A673 (cell line): Measurements from ENCODE around the gene CEMIP. TPM values are rescaled to one million over a fixed set of nuclear protein-coding genes. Genes with fewer than 3 reads are reported as not detected.

ENCODE experiments used
- BruUV-seq: library from RNA; stranded (reverse); fragments of 400-500 nt; replicated peaks from 2 replicates; lab custom pipeline; 2021; lab: Mats Ljungman, UMichigan
- CTCF ChIA-PET: fragments of 300-600 bp; sonication (Branson Sonifier 250); formaldehyde crosslinking; loops from one replicate; lab custom pipeline; 2022; ENCODE audit warnings: antibody characterized with exemption; lab: Charles Lee
- POLR2A ChIA-PET: fragments of 300-600 bp; sonication (Branson Sonifier 250); formaldehyde crosslinking; loops from one replicate; lab custom pipeline; 2022; ENCODE audit warnings: antibody characterized with exemption; ENCODE audit not compliant: low non-redundant PET; lab: Charles Lee
- DNase-seq: peaks from one replicate; pipeline ENCODE4 v3.0.0-alpha.2; 2015; ENCODE audit warnings: low spot score
- H3K27ac ChIP-seq: fragments of 200-600 bp; sonication (generic); 2 replicates; pipeline ENCODE4 v1.5.1; 2016; ENCODE audit warnings: mixed run types, low read depth, mild to moderate bottlenecking, mixed read lengths, antibody characterized with exemption, low read length; ENCODE audit not compliant: poor library complexity, severe bottlenecking
- H3K27me3 ChIP-seq: fragments of 200-600 bp; sonication (generic); replicated peaks from 2 replicates; pipeline ENCODE4 v1.6.1; 2017; ENCODE audit warnings: mixed run types, low read depth, mild to moderate bottlenecking, mixed read lengths, antibody characterized with exemption, low read length; ENCODE audit not compliant: insufficient read depth, poor library complexity
- H3K36me3 ChIP-seq: fragments of 200-600 bp; sonication (generic); 2 replicates; pipeline ENCODE4 v1.6.1; 2016; ENCODE audit warnings: mixed run types, mild to moderate bottlenecking, mixed read lengths, antibody characterized with exemption, low read length; ENCODE audit not compliant: insufficient read depth, poor library complexity, severe bottlenecking
- H3K4me1 ChIP-seq: fragments of 200-600 bp; sonication (generic); 2 replicates; pipeline ENCODE4 v1.6.1; 2017; ENCODE audit warnings: mixed run types, mild to moderate bottlenecking, mixed read lengths, antibody characterized with exemption, low read length; ENCODE audit not compliant: insufficient read depth, poor library complexity, severe bottlenecking
- H3K4me3 ChIP-seq: fragments of 200-600 bp; sonication (generic); 2 replicates; pipeline ENCODE4 v1.5.1; 2016; ENCODE audit warnings: low read depth, mixed run types, mild to moderate bottlenecking, mixed read lengths, low read length; ENCODE audit not compliant: poor library complexity, severe bottlenecking
- H3K9me3 ChIP-seq: fragments of 200-600 bp; sonication (generic); 2 replicates; pipeline ENCODE4 v1.6.1; 2016; ENCODE audit warnings: mixed run types, low read depth, mild to moderate bottlenecking, mixed read lengths, antibody characterized with exemption, low read length; ENCODE audit not compliant: poor library complexity, severe bottlenecking
- EZH2 ChIP-seq: fragments of 200-600 bp; sonication (generic); IDR thresholded peaks from 2 replicates; pipeline ENCODE4 v1.6.1; 2017; ENCODE audit warnings: borderline replicate concordance, low read depth, mild to moderate bottlenecking, mixed read lengths, antibody characterized with exemption, low read length; ENCODE audit not compliant: poor library complexity, severe bottlenecking
- intact Hi-C: fragments of 100-400 bp; cut with micrococcal nuclease; formaldehyde crosslinking; loops from one replicate; pipeline ENCODE4 v1.10.0; 2022; ENCODE audit not compliant: unreplicated experiment
- total RNA-seq: library from RNA; stranded (reverse); gene quantifications from 2 replicates; pipeline ENCODE4 v1.2.3, GENCODE V29; 2021
- TF ChIP-seq, protein P1 (sequence below): fragments of 300-800, 200-600 bp; sonication (generic); conservative IDR thresholded peaks from 2 replicates; pipeline ENCODE4 v1.5.1; 2017; ENCODE audit warnings: low read depth, mild to moderate bottlenecking, antibody characterized with exemption, low read length, moderate library complexity, mixed read lengths

Gene CEMIP
- total RNA-seq, 1 experiment from 2014 or later: not detected

DNA sequence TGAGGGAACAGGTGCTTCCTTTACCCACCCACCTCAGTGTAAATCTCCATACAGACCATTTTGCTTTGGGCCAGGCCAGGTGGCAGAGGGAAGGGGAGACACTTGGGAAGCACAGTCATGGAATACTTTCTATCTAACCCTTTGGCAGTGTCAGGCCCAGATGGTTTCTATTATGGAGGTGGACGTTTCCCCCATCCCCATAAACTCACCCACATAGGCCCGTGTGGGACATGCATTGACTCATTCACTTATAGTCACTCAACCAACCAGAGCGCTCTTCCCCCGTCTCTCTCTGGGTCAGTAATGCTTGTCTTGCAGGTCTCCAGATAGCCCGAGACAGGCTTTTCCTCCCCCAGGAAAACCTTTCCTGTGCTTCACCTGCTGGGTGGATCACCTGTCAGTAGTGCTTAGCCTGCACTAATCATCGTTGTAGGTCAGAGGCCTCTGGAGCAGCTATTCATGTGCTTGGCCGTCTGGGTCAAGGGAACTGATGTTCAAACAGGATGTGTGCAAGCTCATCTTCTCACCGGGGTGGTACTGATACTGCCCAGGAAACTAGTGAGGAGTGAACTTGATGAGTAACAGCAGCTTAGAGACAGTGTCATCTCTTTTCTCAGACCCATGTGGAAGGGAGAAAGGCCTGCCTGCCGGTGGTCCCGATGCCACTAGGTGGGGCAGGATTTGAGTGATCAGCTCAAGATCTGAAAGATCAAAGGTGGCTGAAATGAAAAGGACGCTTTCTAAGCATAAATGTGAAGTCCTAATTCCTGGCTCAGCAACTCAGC is 67.1 kb downstream of the CEMIP start:
- intact Hi-C loops: no loop called here
- Histone ChIP-seq H3K36me3 (no peaks in the 10 kb centered on the region), H3K27me3 (no peaks in the 10 kb centered on the region), H3K9me3 (no peaks in the 10 kb centered on the region), H3K27ac (no peak overlapping the region), H3K4me1 (no peaks in the 10 kb centered on the region), H3K4me3 (no peak overlapping the region)
- ChIA-PET CTCF (no interaction called here), POLR2A (no interaction called here)
- no peak for TF ChIP-seq EZH2
- TF ChIP-seq, protein P1, sequence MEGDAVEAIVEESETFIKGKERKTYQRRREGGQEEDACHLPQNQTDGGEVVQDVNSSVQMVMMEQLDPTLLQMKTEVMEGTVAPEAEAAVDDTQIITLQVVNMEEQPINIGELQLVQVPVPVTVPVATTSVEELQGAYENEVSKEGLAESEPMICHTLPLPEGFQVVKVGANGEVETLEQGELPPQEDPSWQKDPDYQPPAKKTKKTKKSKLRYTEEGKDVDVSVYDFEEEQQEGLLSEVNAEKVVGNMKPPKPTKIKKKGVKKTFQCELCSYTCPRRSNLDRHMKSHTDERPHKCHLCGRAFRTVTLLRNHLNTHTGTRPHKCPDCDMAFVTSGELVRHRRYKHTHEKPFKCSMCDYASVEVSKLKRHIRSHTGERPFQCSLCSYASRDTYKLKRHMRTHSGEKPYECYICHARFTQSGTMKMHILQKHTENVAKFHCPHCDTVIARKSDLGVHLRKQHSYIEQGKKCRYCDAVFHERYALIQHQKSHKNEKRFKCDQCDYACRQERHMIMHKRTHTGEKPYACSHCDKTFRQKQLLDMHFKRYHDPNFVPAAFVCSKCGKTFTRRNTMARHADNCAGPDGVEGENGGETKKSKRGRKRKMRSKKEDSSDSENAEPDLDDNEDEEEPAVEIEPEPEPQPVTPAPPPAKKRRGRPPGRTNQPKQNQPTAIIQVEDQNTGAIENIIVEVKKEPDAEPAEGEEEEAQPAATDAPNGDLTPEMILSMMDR: no peak
- no peak for DNase-seq
- BruUV-seq: no TSS peak

DNA sequence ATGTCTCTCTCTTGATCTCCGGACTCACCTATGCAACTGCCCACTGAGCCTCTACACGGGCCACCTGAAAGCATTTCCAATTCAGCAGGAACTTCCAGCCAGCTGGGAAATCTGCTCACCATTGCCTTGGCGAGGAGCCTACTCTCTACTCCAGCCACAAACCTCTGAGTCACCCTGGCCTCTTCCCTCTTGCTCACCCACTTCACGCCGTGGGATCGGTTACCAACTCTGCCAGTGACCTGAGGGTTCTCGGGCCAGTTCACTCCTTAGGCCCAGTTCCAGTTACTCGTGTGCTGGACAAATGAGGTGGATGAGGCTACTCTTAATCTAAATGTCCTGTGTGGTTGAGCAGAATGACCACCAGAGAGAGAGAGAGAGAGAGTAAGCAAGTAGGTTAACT is 70.1 kb downstream of the CEMIP start:
- Histone ChIP-seq H3K4me3 (no peak overlapping the region), H3K9me3 (no peaks in the 10 kb centered on the region), H3K4me1 (no peaks in the 10 kb centered on the region), H3K27me3 (no peaks in the 10 kb centered on the region), H3K36me3 (no peaks in the 10 kb centered on the region), H3K27ac (no peak overlapping the region)
- CTCF ChIA-PET: no interaction called here
- TF ChIP-seq, protein P1: no peak
- no peak for TF ChIP-seq EZH2
- intact Hi-C loops: no loop called here
- POLR2A ChIA-PET: no interaction called here
- BruUV-seq: no TSS peak
- DNase-seq: no peak

DNA sequence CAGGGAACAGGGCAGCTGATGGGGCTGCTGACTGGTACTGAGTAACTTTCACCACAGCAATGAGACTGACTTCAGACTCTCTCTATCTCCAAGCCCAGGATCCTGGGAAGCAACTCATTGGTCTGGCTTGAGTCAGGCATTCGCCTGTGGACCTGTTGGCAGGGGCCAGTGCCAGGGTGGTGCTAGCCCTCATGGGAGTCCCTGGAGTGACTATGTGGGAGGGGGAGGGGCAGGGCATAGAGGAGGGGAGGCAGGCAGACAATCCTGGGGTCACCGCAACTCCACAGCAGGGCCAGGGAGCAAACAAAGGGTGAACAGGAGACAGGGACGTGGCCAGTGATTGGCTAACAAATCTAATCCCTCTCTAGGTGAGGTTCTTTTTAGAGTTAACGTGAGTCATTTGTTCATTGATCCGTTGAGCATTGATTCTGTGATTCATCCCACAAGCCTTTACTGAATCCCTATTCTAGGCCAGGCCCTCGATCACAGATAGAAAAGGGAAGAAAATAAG is 71.8 kb downstream of the CEMIP start:
- TF ChIP-seq EZH2: no peak
- TF ChIP-seq, protein P1: no peak
- no peaks in the 10 kb centered on the region for H3K36me3 ChIP-seq
- intact Hi-C loops: no loop called here
- CTCF ChIA-PET: no interaction called here
- no peak overlapping the region for H3K27ac ChIP-seq
- no TSS peak for BruUV-seq
- H3K4me1 ChIP-seq: no peaks in the 10 kb centered on the region
- no peaks in the 10 kb centered on the region for H3K9me3 ChIP-seq
- DNase-seq: no peak
- H3K4me3 ChIP-seq: no peak overlapping the region
- H3K27me3 ChIP-seq: no peaks in the 10 kb centered on the region
- POLR2A ChIA-PET: no interaction called here
